HepG2 (cell line): ENCODE results near the gene ST7L. TPM values are rescaled to one million over a fixed set of nuclear protein-coding genes. Genes with fewer than 3 reads are reported as not detected.

Experiments used
- ATAC-seq: fragments of 200-7000 bp; cut with Tn5 transposase; 3 replicates; pipeline ENCODE4 v1.9.1; 2020; ENCODE audit warnings: mild to moderate bottlenecking, moderate library complexity
- BruUV-seq: library from RNA; stranded (reverse); fragments of 400-500 nt; replicated peaks from 2 replicates; lab custom pipeline; 2021; lab: Mats Ljungman, UMichigan
- CTCF ChIA-PET: fragments of 300-600 bp; formaldehyde crosslinking; extraction: SDS; loops from one replicate; lab custom pipeline; 2021; ENCODE audit warnings: low total read pairs, inconsistent platforms, low intra/inter-chr PET ratio; lab: Yijun Ruan, JAX
- POLR2A ChIA-PET: fragments of 350-600 bp; sonication (Branson Sonifier 250); formaldehyde crosslinking; loops from one replicate; lab custom pipeline; 2020; ENCODE audit warnings: antibody characterized with exemption, inconsistent platforms; lab: Yijun Ruan, JAX
- DNase-seq: peaks from one replicate; pipeline ENCODE4 v3.0.0-alpha.2; 2015; ENCODE audit warnings: low spot score
- FAIRE-seq: peaks from 3 replicates; lab custom pipeline; 2011; peaks lifted over from hg19 to GRCh38; lab: Jason Lieb, UNC
- H2AFZ ChIP-seq: one replicate; pipeline ENCODE4 v1.6.1; 2011; ENCODE audit warnings: low read length, inconsistent platforms
- H3K27ac ChIP-seq: fragments of 300-600 bp; 3 replicates; pipeline ENCODE4 v1.8.0; 2011; ENCODE audit warnings: mixed run types, mild to moderate bottlenecking, mixed read lengths, low read length, inconsistent platforms; ENCODE audit not compliant: insufficient read depth; ENCODE audit errors: extremely low read length
- H3K27me3 ChIP-seq, 2 experiments: fragments of 200-600 bp in 1 of 2; 2 replicates in 1 of 2; 3 replicates in 1 of 2; pipeline versions ENCODE4 v1.6.0 to v1.8.0; 2011; ENCODE audit warnings: low read length in 2 of 2, mild to moderate bottlenecking in 2 of 2, moderate library complexity in 2 of 2, inconsistent platforms in 1 of 2; ENCODE audit not compliant: insufficient read depth in 2 of 2, control insufficient read depth in 1 of 2
- H3K36me3 ChIP-seq, 2 experiments: fragments of 200-600 bp in 1 of 2; replicated peaks in 1 of 2; 2 replicates in 1 of 2; 3 replicates in 1 of 2; pipeline versions ENCODE4 v1.5.1 to v1.8.0; 2011; ENCODE audit warnings: low read length in 2 of 2, inconsistent platforms in 1 of 2; ENCODE audit not compliant: insufficient read depth in 2 of 2, control insufficient read depth in 1 of 2
- H3K4me1 ChIP-seq: 2 replicates; pipeline ENCODE4 v1.5.1; 2012; ENCODE audit warnings: low read length, inconsistent platforms; ENCODE audit not compliant: insufficient read depth
- H3K4me2 ChIP-seq: 2 replicates; pipeline ENCODE4 v1.6.0; 2011; ENCODE audit warnings: low read depth, low read length, inconsistent platforms
- H3K4me3 ChIP-seq, 3 experiments: fragments of 200-600 bp in 1 of 3; sonication (generic), shearing (Covaris generic) in 1 of 3; replicated peaks in 1 of 3; 2 replicates each; pipeline ENCODE4 v1.5.1; 2011 to 2016; ENCODE audit warnings: low read length in 3 of 3, inconsistent platforms in 2 of 3, low read depth in 2 of 3, mild to moderate bottlenecking in 2 of 3, control low read depth in 1 of 3, mixed read lengths in 1 of 3; ENCODE audit not compliant: insufficient read depth in 1 of 3
- H3K79me2 ChIP-seq: one replicate; pipeline ENCODE4 v1.6.1; 2011; ENCODE audit warnings: low read length, inconsistent platforms; ENCODE audit not compliant: insufficient read depth
- H3K9ac ChIP-seq: 2 replicates; pipeline ENCODE4 v1.6.0; 2011; ENCODE audit warnings: mild to moderate bottlenecking, low read depth, low read length, inconsistent platforms; ENCODE audit not compliant: insufficient read depth
- H3K9me3 ChIP-seq: 2 replicates; pipeline ENCODE4 v1.5.1; 2012; ENCODE audit warnings: mild to moderate bottlenecking, low read length
- H4K20me1 ChIP-seq: 2 replicates; pipeline ENCODE4 v1.6.0; 2011; ENCODE audit warnings: inconsistent platforms, mild to moderate bottlenecking, low read length, moderate library complexity; ENCODE audit not compliant: insufficient read depth
- CSRNP2 ChIP-seq: sonication (generic); formaldehyde crosslinking; conservative IDR thresholded peaks from 2 replicates; pipeline ENCODE4 v1.8.0; 2022; ENCODE audit warnings: low read depth, missing genetic modification reagents
- KLF6 ChIP-seq: IDR thresholded peaks from 2 replicates; pipeline ENCODE4 v1.8.0; 2016; ENCODE audit warnings: missing biosample characterization, missing genetic modification reagents
- MEF2D ChIP-seq: sonication (generic); formaldehyde crosslinking; IDR thresholded peaks from 2 replicates; pipeline ENCODE4 v1.5.1; 2020; ENCODE audit warnings: mild to moderate bottlenecking, missing genetic modification reagents
- MIER3 ChIP-seq: IDR thresholded peaks from 2 replicates; pipeline ENCODE4 v1.6.1; 2016; ENCODE audit warnings: missing compliant biosample characterization, borderline replicate concordance
- MIXL1 ChIP-seq: IDR thresholded peaks from 2 replicates; pipeline ENCODE4 v1.6.1; 2016
- MLXIP ChIP-seq: sonication (generic); formaldehyde crosslinking; IDR thresholded peaks from 2 replicates; pipeline ENCODE4 v1.9.0; 2021; ENCODE audit warnings: missing genetic modification reagents, borderline replicate concordance
- POLR2AphosphoS5 ChIP-seq: IDR thresholded peaks from 2 replicates; pipeline ENCODE4 v1.6.1; 2012; ENCODE audit warnings: low read depth, low read length
- SP140L ChIP-seq: sonication (generic); formaldehyde crosslinking; IDR thresholded peaks from 2 replicates; pipeline ENCODE4 v1.4.0; 2020; ENCODE audit warnings: missing genetic modification reagents, borderline replicate concordance
- ZBTB26 ChIP-seq: IDR thresholded peaks from 2 replicates; pipeline ENCODE4 v1.6.1; 2016; ENCODE audit warnings: missing compliant biosample characterization, missing genetic modification reagents, borderline replicate concordance
- ZMYM4 ChIP-seq: sonication (generic); formaldehyde crosslinking; IDR thresholded peaks from 2 replicates; pipeline ENCODE4 v1.8.1; 2023; ENCODE audit warnings: mild to moderate bottlenecking, missing genetic modification reagents
- ZNF12 ChIP-seq: sonication (generic); formaldehyde crosslinking; IDR thresholded peaks from 2 replicates; pipeline ENCODE4 v1.5.0; 2020; ENCODE audit warnings: missing genetic modification reagents
- ZNF572 ChIP-seq: sonication (generic); formaldehyde crosslinking; IDR thresholded peaks from 2 replicates; pipeline ENCODE4 v1.5.1; 2020; ENCODE audit warnings: mild to moderate bottlenecking, missing genetic modification reagents
- ZNF709 ChIP-seq: sonication (generic); formaldehyde crosslinking; IDR thresholded peaks from 2 replicates; pipeline ENCODE4 v1.5.0; 2020; ENCODE audit warnings: mild to moderate bottlenecking, missing genetic modification reagents
- ZNF749 ChIP-seq: sonication (generic); formaldehyde crosslinking; IDR thresholded peaks from 2 replicates; pipeline ENCODE4 v1.8.0; 2022; ENCODE audit warnings: mild to moderate bottlenecking, missing genetic modification reagents, moderate library complexity, borderline replicate concordance
- ZNF761 ChIP-seq: sonication (generic); formaldehyde crosslinking; conservative IDR thresholded peaks from 2 replicates; pipeline ENCODE4 v1.4.0; 2020; ENCODE audit warnings: mild to moderate bottlenecking, missing genetic modification reagents
- ZSCAN31 ChIP-seq: sonication (generic); formaldehyde crosslinking; IDR thresholded peaks from 2 replicates; pipeline ENCODE4 v1.5.0; 2020; ENCODE audit warnings: low read depth, mild to moderate bottlenecking, missing genetic modification reagents
- in situ Hi-C: cut with HindIII; loops from 2 replicates; pipeline ENCODE4 v1.10.0; 2017; ENCODE audit warnings: low pct_unique_long_range_greater_than_20kb; ENCODE audit not compliant: extremely low pct_ligation_motif_present
- intact Hi-C: fragments of 100-400 bp; cut with micrococcal nuclease; formaldehyde crosslinking; loops from one replicate; pipeline ENCODE4 v1.10.0; 2022; ENCODE audit not compliant: unreplicated experiment
- polyA plus RNA-seq, 8 experiments: library from polyadenylated mRNA; depleted of rRNA in 3 of 8; stranded (reverse) in 7 of 8; unstranded in 1 of 8; fragments of >200 nt; fragmentation: Illumina TruSeq in 4 of 8; extraction: Trizol in 4 of 8; gene quantifications; 2 replicates each; pipeline versions ENCODE4 v1.2.1 to v1.2.3, GENCODE V29; 2011 to 2016; ENCODE audit warnings: low read depth in 4 of 8, missing spikeins in 1 of 8, mixed read lengths in 1 of 8; ENCODE audit not compliant: insufficient read depth in 1 of 8
- total RNA-seq, 5 experiments: library from RNA; depleted of rRNA; stranded (reverse); fragments of >200 nt; fragmentation: Illumina TruSeq; extraction: Trizol; gene quantifications; 2 replicates each; pipeline ENCODE4 v1.2.3, GENCODE V29; 2016; ENCODE audit warnings: low read depth in 1 of 5
- TF ChIP-seq, protein P1 (sequence below): sonication (generic); formaldehyde crosslinking; IDR thresholded peaks from 2 replicates; pipeline ENCODE4 v1.4.0; 2020; ENCODE audit warnings: mild to moderate bottlenecking, missing genetic modification reagents
- TF ChIP-seq, protein P2 (sequence below): IDR thresholded peaks from 2 replicates; pipeline ENCODE4 v1.6.1; 2016; ENCODE audit warnings: control low read depth

Gene ST7L
- total and polyA plus RNA-seq, 2 of the 13 experiments (the other 11 are each of a cell fraction or from before 2014, with no cell fraction given), result 8.6 to 19.9 TPM

GRCh38 chr1:112563341-112563740, 55.6 kb downstream of the ST7L start:
- no peak overlapping the region for H3K9ac ChIP-seq
- H3K4me2 ChIP-seq, result no peak overlapping the region
- H4K20me1 ChIP-seq, result no peaks in the 10 kb centered on the region
- ATAC-seq, result no peak
- no peak overlapping the region for H3K27ac ChIP-seq
- no peaks in the 10 kb centered on the region for H3K9me3 ChIP-seq
- no peaks in the 10 kb centered on the region for H3K4me1 ChIP-seq
- POLR2A ChIA-PET, result no interaction called here
- DNase-seq, result no peak
- in situ Hi-C loops (no loop called here), intact Hi-C loops (no loop called here)
- H3K27me3 ChIP-seq, result no peaks in the 10 kb centered on the region
- H3K36me3 ChIP-seq, result no peaks in the 10 kb centered on the region
- CTCF ChIA-PET, result no interaction called here
- H2AFZ ChIP-seq, result no peak overlapping the region
- FAIRE-seq, result no peak
- no peaks in the 10 kb centered on the region for H3K79me2 ChIP-seq
- no peak for TF ChIP-seq ZSCAN31 (CRISPR knock-in tag)
- no peak for TF ChIP-seq ZBTB26
- TF ChIP-seq, protein P1, sequence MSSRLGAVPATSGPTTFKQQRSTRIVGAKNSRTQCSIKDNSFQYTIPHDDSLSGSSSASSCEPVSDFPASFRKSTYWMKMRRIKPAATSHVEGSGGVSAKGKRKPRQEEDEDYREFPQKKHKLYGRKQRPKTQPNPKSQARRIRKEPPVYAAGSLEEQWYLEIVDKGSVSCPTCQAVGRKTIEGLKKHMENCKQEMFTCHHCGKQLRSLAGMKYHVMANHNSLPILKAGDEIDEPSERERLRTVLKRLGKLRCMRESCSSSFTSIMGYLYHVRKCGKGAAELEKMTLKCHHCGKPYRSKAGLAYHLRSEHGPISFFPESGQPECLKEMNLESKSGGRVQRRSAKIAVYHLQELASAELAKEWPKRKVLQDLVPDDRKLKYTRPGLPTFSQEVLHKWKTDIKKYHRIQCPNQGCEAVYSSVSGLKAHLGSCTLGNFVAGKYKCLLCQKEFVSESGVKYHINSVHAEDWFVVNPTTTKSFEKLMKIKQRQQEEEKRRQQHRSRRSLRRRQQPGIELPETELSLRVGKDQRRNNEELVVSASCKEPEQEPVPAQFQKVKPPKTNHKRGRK (CRISPR knock-in tag), result no peak
- no peak for TF ChIP-seq ZNF709 (CRISPR knock-in tag)
- no peak for TF ChIP-seq POLR2AphosphoS5
- no peak for TF ChIP-seq ZNF749 (CRISPR knock-in tag)
- no peak for TF ChIP-seq KLF6
- no peak for TF ChIP-seq ZNF572 (CRISPR knock-in tag)
- no peak for TF ChIP-seq MLXIP (CRISPR knock-in tag)
- TF ChIP-seq MEF2D (CRISPR knock-in tag), result no peak
- no peak for TF ChIP-seq MIXL1 (CRISPR knock-in tag)
- TF ChIP-seq MIER3, result no peak
- TF ChIP-seq, protein P2, sequence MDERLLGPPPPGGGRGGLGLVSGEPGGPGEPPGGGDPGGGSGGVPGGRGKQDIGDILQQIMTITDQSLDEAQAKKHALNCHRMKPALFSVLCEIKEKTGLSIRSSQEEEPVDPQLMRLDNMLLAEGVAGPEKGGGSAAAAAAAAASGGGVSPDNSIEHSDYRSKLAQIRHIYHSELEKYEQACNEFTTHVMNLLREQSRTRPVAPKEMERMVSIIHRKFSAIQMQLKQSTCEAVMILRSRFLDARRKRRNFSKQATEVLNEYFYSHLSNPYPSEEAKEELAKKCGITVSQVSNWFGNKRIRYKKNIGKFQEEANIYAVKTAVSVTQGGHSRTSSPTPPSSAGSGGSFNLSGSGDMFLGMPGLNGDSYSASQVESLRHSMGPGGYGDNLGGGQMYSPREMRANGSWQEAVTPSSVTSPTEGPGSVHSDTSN, result no peak
- TF ChIP-seq ZNF12, result no peak
- TF ChIP-seq CSRNP2 (CRISPR knock-in tag), result no peak
- TF ChIP-seq ZNF761 (CRISPR knock-in tag), result no peak
- no peak for TF ChIP-seq ZMYM4 (CRISPR knock-in tag)
- TF ChIP-seq SP140L (CRISPR knock-in tag), result no peak
- TF ChIP-seq, all 625 proteins: peak for 0
- H3K4me3 ChIP-seq, result no peak overlapping the region
- no TSS peak for BruUV-seq
